Measurements from ENCODE around the gene MPRIP. TPM values are rescaled to one million over a fixed set of nuclear protein-coding genes. Genes with fewer than 3 reads are reported as not detected.

The MPRIP gene
- total RNA-seq, 4 donors from 2014 or later = 65.7 to 168 (median 147) TPM

GRCh38 chr17:17066021-17066420, 23.8 kb downstream of the MPRIP start:
- H3K4me3 ChIP-seq = no peak overlapping the region
- intact Hi-C loops (cut with DNase I) = no loop called here
- H3K27me3 ChIP-seq = no peaks in the 10 kb centered on the region
- no peak overlapping the region for H3K27ac ChIP-seq
- H3K36me3 ChIP-seq = peaks cover 0 to 8% (median 0%) of the 10 kb centered on the region in 3 donors
- DNase-seq = no peak
- no peak for TF ChIP-seq POLR2A (IDR thresholded peaks at IDR 0.05)
- TF ChIP-seq, protein P1, sequence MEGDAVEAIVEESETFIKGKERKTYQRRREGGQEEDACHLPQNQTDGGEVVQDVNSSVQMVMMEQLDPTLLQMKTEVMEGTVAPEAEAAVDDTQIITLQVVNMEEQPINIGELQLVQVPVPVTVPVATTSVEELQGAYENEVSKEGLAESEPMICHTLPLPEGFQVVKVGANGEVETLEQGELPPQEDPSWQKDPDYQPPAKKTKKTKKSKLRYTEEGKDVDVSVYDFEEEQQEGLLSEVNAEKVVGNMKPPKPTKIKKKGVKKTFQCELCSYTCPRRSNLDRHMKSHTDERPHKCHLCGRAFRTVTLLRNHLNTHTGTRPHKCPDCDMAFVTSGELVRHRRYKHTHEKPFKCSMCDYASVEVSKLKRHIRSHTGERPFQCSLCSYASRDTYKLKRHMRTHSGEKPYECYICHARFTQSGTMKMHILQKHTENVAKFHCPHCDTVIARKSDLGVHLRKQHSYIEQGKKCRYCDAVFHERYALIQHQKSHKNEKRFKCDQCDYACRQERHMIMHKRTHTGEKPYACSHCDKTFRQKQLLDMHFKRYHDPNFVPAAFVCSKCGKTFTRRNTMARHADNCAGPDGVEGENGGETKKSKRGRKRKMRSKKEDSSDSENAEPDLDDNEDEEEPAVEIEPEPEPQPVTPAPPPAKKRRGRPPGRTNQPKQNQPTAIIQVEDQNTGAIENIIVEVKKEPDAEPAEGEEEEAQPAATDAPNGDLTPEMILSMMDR (IDR thresholded peaks at IDR 0.05) = no peak
- peaks cover 15 to 55% (median 16%) of the 10 kb centered on the region in 3 donors for H3K4me1 ChIP-seq
- H3K9me3 ChIP-seq = no peaks in the 10 kb centered on the region
- WGBS, 2 donors = 80 to 92% methylated on average over 2 of the region's 2 CpGs

DNA sequence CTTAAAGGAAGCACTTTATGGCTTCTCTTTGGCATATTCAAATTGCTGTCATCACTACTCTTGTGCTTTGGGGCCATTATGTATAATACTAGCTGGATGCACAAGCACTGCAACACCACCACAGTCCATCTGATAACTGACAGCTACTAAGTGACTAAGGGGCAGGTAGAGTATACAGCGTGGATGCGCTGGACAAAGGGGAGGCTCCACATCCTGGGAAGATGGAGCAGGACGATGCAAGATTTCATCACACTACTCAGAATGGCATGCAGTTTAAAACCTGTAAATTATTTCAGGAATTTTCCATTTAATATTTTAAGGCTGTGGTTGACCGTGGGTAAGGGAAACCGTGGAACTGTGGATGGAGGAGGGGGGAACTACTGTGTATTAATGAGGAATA, 25.0 kb downstream of the MPRIP start:
- no peak overlapping the region for H3K27ac ChIP-seq
- no peak for DNase-seq

DNA sequence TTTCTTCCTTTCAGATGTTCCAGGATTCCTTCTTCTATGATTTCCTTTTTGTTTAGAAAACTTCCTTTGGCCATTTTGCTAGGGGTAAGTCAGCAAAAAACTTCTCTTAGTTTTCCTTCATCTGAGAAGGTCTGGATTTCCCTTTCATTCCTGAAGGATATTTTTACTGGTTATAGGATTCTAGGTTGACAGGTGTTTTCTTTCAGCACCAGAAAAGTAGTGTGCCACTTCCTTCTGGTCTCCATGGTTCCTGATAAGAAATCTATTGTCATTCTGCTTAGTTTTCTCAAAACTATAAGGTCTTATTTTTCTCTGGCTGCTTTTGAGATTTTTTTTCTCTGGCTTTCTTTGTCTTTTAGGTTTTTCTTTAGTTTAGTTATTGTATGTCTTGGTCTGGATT, 27.6 kb downstream of the MPRIP start:
- no peak for DNase-seq
- H3K9me3 ChIP-seq = no peaks in the 10 kb centered on the region
- no peak overlapping the region for H3K27ac ChIP-seq
- H3K4me3 ChIP-seq = no peak overlapping the region
- intact Hi-C loops (cut with DNase I) = no loop called here
- H3K36me3 ChIP-seq = peaks cover 0 to 27% (median 6%) of the 10 kb centered on the region in 3 donors
- no peak for TF ChIP-seq POLR2A (IDR thresholded peaks at IDR 0.05)
- TF ChIP-seq, protein P1 (IDR thresholded peaks at IDR 0.05) = no peak
- no peaks in the 10 kb centered on the region for H3K27me3 ChIP-seq
- H3K4me1 ChIP-seq = peaks cover 8 to 55% (median 23%) of the 10 kb centered on the region in 3 donors

More for the DNA sequence above, 25.0 kb downstream of the MPRIP start:
- H3K4me1 ChIP-seq = peaks cover 12 to 55% (median 18%) of the 10 kb centered on the region in 3 donors
- H3K27me3 ChIP-seq = no peaks in the 10 kb centered on the region
- intact Hi-C loops (cut with DNase I) = no loop called here
- WGBS, 2 donors = 79 to 81% methylated on average over 5 of the region's 5 CpGs
- H3K4me3 ChIP-seq = no peak overlapping the region
- no peak for TF ChIP-seq POLR2A (IDR thresholded peaks at IDR 0.05)
- H3K9me3 ChIP-seq = no peaks in the 10 kb centered on the region
- peaks cover 0 to 17% (median 6%) of the 10 kb centered on the region in 3 donors for H3K36me3 ChIP-seq

DNA sequence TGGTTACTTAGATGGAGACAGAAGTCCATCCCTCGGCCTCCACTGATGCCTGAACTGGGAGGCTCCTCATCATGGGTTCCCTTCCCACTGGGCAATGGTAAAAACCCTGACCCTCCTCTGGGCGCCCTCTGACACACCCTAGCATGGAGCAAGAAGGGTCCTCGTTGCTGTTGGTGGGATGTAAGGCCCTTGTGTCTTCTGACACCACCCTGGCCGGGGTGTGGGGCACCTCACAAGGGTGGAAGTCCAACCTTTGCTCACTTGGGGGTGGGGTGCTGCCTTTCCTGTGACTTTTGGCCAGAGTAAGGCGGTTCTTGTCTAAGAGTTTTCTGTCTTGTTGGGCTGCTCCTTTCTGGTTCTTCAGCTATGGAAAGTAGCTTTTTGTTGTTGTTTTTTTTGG, 28.7 kb downstream of the MPRIP start:
- no peak overlapping the region for H3K4me3 ChIP-seq
- TF ChIP-seq, protein P1 (IDR thresholded peaks at IDR 0.05) = no peak
- TF ChIP-seq POLR2A (IDR thresholded peaks at IDR 0.05) = no peak
- no peak overlapping the region for H3K27ac ChIP-seq
- H3K4me1 ChIP-seq = peaks cover 9 to 61% (median 33%) of the 10 kb centered on the region in 3 donors
- H3K9me3 ChIP-seq = no peaks in the 10 kb centered on the region
- no peak for DNase-seq
- intact Hi-C loops (cut with DNase I) = no loop called here
- H3K27me3 ChIP-seq = no peaks in the 10 kb centered on the region
- WGBS, 2 donors = 75 to 100% methylated on average over 2 to 4 of the region's 5 CpGs
- peaks cover under 1 to 30% (median 6%) of the 10 kb centered on the region in 3 donors for H3K36me3 ChIP-seq

DNA sequence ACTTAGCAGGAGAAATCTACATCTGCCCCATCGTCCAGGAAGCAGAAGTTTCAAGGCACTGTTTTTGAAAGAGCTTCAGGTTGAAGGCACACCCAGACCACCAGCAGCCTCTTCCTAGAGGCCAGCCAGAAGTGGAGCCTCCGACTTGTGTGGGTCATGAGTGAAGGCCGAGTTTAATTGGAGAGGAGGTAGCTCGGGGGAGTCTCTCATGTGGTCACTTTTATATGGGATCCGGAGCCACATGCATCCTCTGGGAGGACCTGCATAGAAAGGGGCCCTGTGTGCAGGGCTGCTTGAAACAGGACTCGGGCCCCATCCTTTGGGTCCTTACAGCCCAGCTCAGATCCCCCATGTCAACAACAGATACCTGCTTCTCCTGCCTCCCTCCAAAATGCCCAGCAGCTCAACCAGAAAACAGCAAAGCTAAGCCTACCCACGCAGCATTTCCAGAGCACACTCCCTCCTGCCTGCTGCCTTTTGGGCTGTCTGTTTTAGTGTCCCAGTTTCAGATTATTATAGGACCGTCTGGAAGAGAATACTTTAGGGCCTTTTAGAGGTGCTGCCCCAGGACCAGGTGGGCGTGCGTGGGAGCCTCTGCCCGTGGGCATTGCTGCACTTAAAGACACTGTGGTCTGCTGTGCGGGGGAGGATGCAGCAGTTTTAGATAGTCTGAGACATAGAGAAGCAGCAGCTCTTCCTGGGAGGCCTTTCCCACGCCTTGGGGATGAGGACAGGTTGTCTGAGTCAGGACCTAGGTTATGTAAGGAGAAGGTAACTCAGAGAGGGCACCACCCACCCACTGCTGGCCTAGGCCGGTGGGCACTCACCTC, 29.5 kb downstream of the MPRIP start:
- no peak overlapping the region for H3K27ac ChIP-seq
- intact Hi-C loops (cut with DNase I) = no loop called here
- WGBS, 2 donors = 64 to 86% methylated on average over 4 to 10 of the region's 14 CpGs
- H3K4me1 ChIP-seq = peaks cover 16 to 68% (median 41%) of the 10 kb centered on the region in 3 donors
- TF ChIP-seq POLR2A (IDR thresholded peaks at IDR 0.05) = no peak
- TF ChIP-seq, protein P1 (IDR thresholded peaks at IDR 0.05) = no peak
- H3K9me3 ChIP-seq = no peaks in the 10 kb centered on the region
- H3K27me3 ChIP-seq = no peaks in the 10 kb centered on the region
- no peak for DNase-seq
- peaks cover 4 to 36% (median 6%) of the 10 kb centered on the region in 3 donors for H3K36me3 ChIP-seq
- no peak overlapping the region for H3K4me3 ChIP-seq

Measured in esophagus squamous epithelium (tissue), 5 donors.